ENCODE measurements around the gene THUMPD1.
"Not testable (repeated sequence)": the region's sequence is repeated elsewhere in the genome, so short reads cannot be mapped to it uniquely, and the experiment has no call there.

THUMPD1 gene

DNA sequence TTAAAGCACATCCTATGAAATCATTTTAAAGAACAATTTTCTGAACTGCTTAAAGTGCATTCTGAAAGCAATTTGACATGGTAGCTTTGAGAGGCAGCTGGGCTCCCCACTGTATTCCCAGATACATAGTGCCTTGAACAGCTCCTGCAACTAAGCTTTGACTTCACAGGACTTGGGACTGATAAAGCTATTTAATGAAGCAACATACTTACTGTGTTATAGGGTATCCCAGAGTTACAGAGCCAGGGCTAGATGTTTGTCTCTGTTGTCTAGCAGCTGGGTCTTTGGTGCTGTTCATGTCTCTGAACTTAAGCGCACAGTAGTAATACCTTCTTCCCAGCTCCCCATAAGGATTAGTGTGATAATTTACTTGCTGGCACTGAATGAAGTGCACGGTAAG lies 45.0 kb downstream of the THUMPD1 start:
- H4K20me1 ChIP-seq (ENCODE audit: insufficient read depth, low read length, poor library complexity, severe bottlenecking) = no peaks in the 10 kb centered on the region
- no peaks in the 10 kb centered on the region for H3K4me1 ChIP-seq (ENCODE audit: insufficient read depth, low read length, poor library complexity, severe bottlenecking)
- H3K36me3 ChIP-seq (ENCODE audit: insufficient read depth, low read length) = no peaks in the 10 kb centered on the region
- no peaks in the 10 kb centered on the region for H3F3A ChIP-seq (ENCODE audit: low read depth)
- no peaks in the 10 kb centered on the region for H3K79me2 ChIP-seq (ENCODE audit: insufficient read depth, low read length)
- no peak overlapping the region for H3K9ac ChIP-seq (ENCODE audit: low read depth, low read length, poor library complexity, severe bottlenecking)
- H3K27me3 ChIP-seq (ENCODE audit: insufficient read depth, low read length, poor library complexity, severe bottlenecking) = no peaks in the 10 kb centered on the region
- H2AFZ ChIP-seq (ENCODE audit: low read length) = no peak overlapping the region
- H3K9me3 ChIP-seq (ENCODE audit: insufficient read depth, low read depth, low read length) = no peaks in the 10 kb centered on the region
- H3K9me2 ChIP-seq (replicated peaks; ENCODE audit: low read depth, low read length) = no peaks in the 10 kb centered on the region
- H3K4me2 ChIP-seq (ENCODE audit: low read depth, low read length, poor library complexity, severe bottlenecking) = no peak overlapping the region
- H3K4me3 ChIP-seq (ENCODE audit: low read length, poor library complexity, severe bottlenecking) = no peak overlapping the region
- no peak for TF ChIP-seq EZH2phosphoT487 (IDR thresholded peaks at IDR 0.05; ENCODE audit: borderline replicate concordance)
- TF ChIP-seq, protein P1, sequence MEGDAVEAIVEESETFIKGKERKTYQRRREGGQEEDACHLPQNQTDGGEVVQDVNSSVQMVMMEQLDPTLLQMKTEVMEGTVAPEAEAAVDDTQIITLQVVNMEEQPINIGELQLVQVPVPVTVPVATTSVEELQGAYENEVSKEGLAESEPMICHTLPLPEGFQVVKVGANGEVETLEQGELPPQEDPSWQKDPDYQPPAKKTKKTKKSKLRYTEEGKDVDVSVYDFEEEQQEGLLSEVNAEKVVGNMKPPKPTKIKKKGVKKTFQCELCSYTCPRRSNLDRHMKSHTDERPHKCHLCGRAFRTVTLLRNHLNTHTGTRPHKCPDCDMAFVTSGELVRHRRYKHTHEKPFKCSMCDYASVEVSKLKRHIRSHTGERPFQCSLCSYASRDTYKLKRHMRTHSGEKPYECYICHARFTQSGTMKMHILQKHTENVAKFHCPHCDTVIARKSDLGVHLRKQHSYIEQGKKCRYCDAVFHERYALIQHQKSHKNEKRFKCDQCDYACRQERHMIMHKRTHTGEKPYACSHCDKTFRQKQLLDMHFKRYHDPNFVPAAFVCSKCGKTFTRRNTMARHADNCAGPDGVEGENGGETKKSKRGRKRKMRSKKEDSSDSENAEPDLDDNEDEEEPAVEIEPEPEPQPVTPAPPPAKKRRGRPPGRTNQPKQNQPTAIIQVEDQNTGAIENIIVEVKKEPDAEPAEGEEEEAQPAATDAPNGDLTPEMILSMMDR (conservative IDR thresholded peaks at IDR 0.05; ENCODE audit: low read length) = no peak

DNA sequence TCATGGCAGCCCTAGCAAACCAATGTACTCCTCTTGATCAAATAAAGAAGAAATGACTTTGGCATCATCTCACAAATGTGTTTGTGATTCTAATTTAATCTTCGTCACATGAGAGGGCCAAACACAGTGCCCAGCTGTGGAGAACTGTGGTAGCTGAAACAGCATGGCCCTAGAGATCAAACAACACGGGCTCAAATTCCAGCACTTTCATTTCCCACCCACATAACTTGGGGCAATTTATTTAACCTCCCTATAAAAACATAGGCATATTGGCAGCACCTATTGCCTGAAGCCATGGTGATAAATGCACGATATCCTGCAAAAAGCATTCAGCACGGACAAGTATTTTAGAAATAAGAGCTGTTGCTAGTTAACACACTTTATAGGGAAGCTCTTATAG lies 46.6 kb downstream of the THUMPD1 start:
- H3K4me1 ChIP-seq (ENCODE audit: insufficient read depth, low read length, poor library complexity, severe bottlenecking) = no peaks in the 10 kb centered on the region
- H3K36me3 ChIP-seq (ENCODE audit: insufficient read depth, low read length) = no peaks in the 10 kb centered on the region
- H3K9me3 ChIP-seq (ENCODE audit: insufficient read depth, low read depth, low read length) = no peaks in the 10 kb centered on the region
- H3K9me2 ChIP-seq (replicated peaks; ENCODE audit: low read depth, low read length) = no peaks in the 10 kb centered on the region
- H4K20me1 ChIP-seq (ENCODE audit: insufficient read depth, low read length, poor library complexity, severe bottlenecking) = no peaks in the 10 kb centered on the region
- no peak overlapping the region for H3K9ac ChIP-seq (ENCODE audit: low read depth, low read length, poor library complexity, severe bottlenecking)
- H3K79me2 ChIP-seq (ENCODE audit: insufficient read depth, low read length) = no peaks in the 10 kb centered on the region
- H3K4me3 ChIP-seq (ENCODE audit: low read length, poor library complexity, severe bottlenecking) = no peak overlapping the region
- no peaks in the 10 kb centered on the region for H3F3A ChIP-seq (ENCODE audit: low read depth)
- TF ChIP-seq, protein P1 (conservative IDR thresholded peaks at IDR 0.05; ENCODE audit: low read length) = no peak
- no peak for TF ChIP-seq EZH2phosphoT487 (IDR thresholded peaks at IDR 0.05; ENCODE audit: borderline replicate concordance)
- no peak overlapping the region for H3K4me2 ChIP-seq (ENCODE audit: low read depth, low read length, poor library complexity, severe bottlenecking)
- no peaks in the 10 kb centered on the region for H3K27me3 ChIP-seq (ENCODE audit: insufficient read depth, low read length, poor library complexity, severe bottlenecking)
- H2AFZ ChIP-seq (ENCODE audit: low read length) = no peak overlapping the region

DNA sequence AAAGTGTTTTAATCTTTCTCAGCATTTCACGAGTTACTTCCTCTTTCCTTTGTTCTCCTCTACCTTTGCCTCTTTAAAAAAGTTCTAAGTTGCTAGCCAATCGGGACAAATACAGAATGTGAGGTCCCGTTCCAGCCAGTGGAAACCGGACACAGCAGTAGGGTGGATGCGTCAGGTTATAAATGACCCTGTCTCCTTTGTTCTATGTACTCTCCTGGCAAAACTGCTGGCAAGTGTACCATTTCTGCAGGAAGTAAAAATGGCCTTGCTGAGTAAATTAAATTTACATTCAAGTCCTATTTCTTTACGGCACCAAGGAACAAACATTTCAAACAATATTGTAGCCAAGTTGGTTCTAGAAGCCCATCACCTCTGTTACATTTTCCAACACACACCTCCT lies 47.5 kb downstream of the THUMPD1 start:
- not testable (repeated sequence) for H3F3A ChIP-seq (ENCODE audit: low read depth); H3K4me2 ChIP-seq (ENCODE audit: low read depth, low read length, poor library complexity, severe bottlenecking); H4K20me1 ChIP-seq (ENCODE audit: insufficient read depth, low read length, poor library complexity, severe bottlenecking); H3K27me3 ChIP-seq (ENCODE audit: insufficient read depth, low read length, poor library complexity, severe bottlenecking); H3K79me2 ChIP-seq (ENCODE audit: insufficient read depth, low read length); H2AFZ ChIP-seq (ENCODE audit: low read length); H3K9ac ChIP-seq (ENCODE audit: low read depth, low read length, poor library complexity, severe bottlenecking); H3K9me2 ChIP-seq (replicated peaks; ENCODE audit: low read depth, low read length); H3K4me1 ChIP-seq (ENCODE audit: insufficient read depth, low read length, poor library complexity, severe bottlenecking); H3K36me3 ChIP-seq (ENCODE audit: insufficient read depth, low read length); H3K4me3 ChIP-seq (ENCODE audit: low read length, poor library complexity, severe bottlenecking); H3K9me3 ChIP-seq (ENCODE audit: insufficient read depth, low read depth, low read length)

DNA sequence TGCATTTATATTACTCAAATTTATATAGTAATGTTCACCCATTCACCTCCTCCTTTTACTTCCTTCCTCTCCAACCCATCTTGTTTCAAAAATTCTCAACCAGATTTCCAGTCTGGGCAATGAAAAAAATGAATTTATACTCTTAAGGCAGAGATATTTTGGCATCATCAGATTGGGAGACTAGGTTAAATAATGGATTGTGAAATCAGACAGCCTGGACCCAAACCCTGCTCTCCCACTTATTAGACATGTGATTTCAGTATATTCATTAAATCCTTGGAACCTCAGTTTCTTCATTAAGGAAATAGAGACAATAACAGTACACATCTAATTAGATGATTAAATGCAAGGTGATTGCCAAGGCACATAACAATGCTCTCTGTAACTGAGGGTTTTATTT lies 52.0 kb downstream of the THUMPD1 start:
- no peak overlapping the region for H3K4me3 ChIP-seq (ENCODE audit: low read length, poor library complexity, severe bottlenecking)
- H2AFZ ChIP-seq (ENCODE audit: low read length) = no peak overlapping the region
- H3K79me2 ChIP-seq (ENCODE audit: insufficient read depth, low read length) = no peaks in the 10 kb centered on the region
- no peaks in the 10 kb centered on the region for H3K27me3 ChIP-seq (ENCODE audit: insufficient read depth, low read length, poor library complexity, severe bottlenecking)
- no peak overlapping the region for H3K4me2 ChIP-seq (ENCODE audit: low read depth, low read length, poor library complexity, severe bottlenecking)
- no peak for TF ChIP-seq EZH2phosphoT487 (IDR thresholded peaks at IDR 0.05; ENCODE audit: borderline replicate concordance)
- TF ChIP-seq, protein P1 (conservative IDR thresholded peaks at IDR 0.05; ENCODE audit: low read length) = no peak
- no peaks in the 10 kb centered on the region for H3K36me3 ChIP-seq (ENCODE audit: insufficient read depth, low read length)
- H3K9me2 ChIP-seq (replicated peaks; ENCODE audit: low read depth, low read length) = no peaks in the 10 kb centered on the region
- H3F3A ChIP-seq (ENCODE audit: low read depth) = no peaks in the 10 kb centered on the region
- H3K9me3 ChIP-seq (ENCODE audit: insufficient read depth, low read depth, low read length) = no peaks in the 10 kb centered on the region
- no peaks in the 10 kb centered on the region for H4K20me1 ChIP-seq (ENCODE audit: insufficient read depth, low read length, poor library complexity, severe bottlenecking)
- no peak overlapping the region for H3K9ac ChIP-seq (ENCODE audit: low read depth, low read length, poor library complexity, severe bottlenecking)
- no peaks in the 10 kb centered on the region for H3K4me1 ChIP-seq (ENCODE audit: insufficient read depth, low read length, poor library complexity, severe bottlenecking)
